Skeletal muscle satellite cell (primary cell): ENCODE results near the gene TCFL5.

Source experiments
- H3K27me3 ChIP-seq: 2 replicates; pipeline ENCODE4 v1.7.0; 2013; ENCODE audit warnings: low read length; ENCODE audit not compliant: control insufficient read depth, insufficient read depth
- H3K36me3 ChIP-seq: 2 replicates; pipeline ENCODE4 v1.7.0; 2013; ENCODE audit warnings: mild to moderate bottlenecking, control low read depth, low read length; ENCODE audit not compliant: insufficient read depth
- H3K4me1 ChIP-seq: 2 replicates; pipeline ENCODE4 v1.7.0; 2013; ENCODE audit warnings: low read length; ENCODE audit not compliant: control insufficient read depth, insufficient read depth
- H3K4me2 ChIP-seq: 2 replicates; pipeline ENCODE4 v1.7.0; 2013; ENCODE audit warnings: mild to moderate bottlenecking, low read length
- H3K4me3 ChIP-seq: 2 replicates; pipeline ENCODE4 v1.7.0; 2013; ENCODE audit warnings: low read length
- H3K9ac ChIP-seq: 2 replicates; pipeline ENCODE4 v1.7.0; 2013; ENCODE audit warnings: mild to moderate bottlenecking, low read depth, low read length, moderate library complexity
- H3K9me3 ChIP-seq: replicated peaks from 2 replicates; pipeline ENCODE4 v1.7.0; 2013; ENCODE audit warnings: mild to moderate bottlenecking, control low read depth, low read length

The TCFL5 gene

DNA sequence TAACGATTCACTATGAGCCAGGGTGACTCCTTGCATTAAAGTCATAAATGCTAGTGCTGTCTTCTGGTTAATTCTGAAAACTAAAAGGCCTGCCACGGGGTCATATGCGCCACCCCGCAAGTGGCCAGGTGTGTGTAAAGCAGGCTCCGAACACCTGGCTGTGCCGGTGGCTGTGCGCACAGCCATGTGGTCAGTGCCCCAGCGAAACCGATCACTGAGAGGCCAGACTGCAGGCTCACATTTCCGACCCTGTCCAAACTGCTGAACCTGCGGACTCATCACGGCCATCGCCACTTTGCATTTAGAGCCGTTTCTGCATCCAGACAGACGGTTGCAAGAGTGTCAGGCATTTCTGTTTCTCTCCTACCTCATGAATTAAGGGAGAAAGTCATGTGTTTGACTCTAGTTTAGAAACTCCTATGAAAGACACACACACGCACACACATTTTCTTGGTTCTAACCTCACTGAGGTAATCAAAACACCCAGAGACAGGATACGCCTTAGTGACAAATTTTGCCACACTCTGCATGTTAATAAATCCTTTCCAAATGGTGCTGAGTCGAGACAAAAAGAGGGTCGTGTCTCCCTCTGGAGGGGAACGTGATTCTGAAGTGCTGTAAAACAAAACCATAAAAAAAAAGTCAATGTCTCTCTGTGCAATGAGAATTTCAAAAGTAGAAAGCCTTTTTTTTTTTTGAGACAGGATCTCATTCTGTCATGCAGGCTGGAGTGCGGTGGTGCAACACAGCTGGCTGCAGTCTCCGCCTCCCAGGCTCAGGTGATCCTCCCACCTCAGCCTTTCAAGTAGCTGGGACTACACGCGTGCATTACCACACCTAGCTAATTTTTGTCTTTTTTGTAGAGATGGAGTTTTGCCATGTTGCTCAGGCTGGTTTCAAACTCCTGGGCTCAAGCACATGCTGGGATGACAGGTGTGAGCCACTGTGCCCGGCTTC, 31.0 kb upstream of the TCFL5 start:
- Histone ChIP-seq H3K9ac (no peak overlapping the region), H3K9me3 (no peaks in the 10 kb centered on the region), H3K4me1 (peaks cover 9% of the 10 kb centered on the region), H3K27me3 (no peaks in the 10 kb centered on the region), H3K4me3 (no peak overlapping the region), H3K36me3 (peaks cover 92% of the 10 kb centered on the region), H3K4me2 (no peak overlapping the region)

DNA sequence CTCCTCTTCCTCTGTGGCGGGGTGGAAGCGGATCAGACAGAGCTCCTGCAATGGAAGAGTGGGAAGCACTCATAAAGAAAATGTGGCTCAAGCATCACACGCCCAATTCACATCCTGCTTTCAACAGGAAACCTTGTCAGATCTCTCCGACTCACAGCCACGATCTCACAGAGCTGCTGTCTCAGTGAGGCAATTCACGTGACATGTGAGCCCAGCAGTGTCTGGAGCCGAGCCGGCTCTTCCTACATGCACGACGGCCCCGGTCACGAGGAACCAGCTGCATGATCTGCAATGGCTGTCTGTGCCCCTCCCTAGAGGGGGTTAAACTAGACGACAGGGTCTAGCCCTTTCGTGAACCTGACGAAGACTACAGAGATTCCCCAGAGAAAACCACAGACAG, 29.5 kb upstream of the TCFL5 start:
- no peak overlapping the region for H3K9ac ChIP-seq
- no peak overlapping the region for H3K4me2 ChIP-seq
- peaks cover 92% of the 10 kb centered on the region for H3K36me3 ChIP-seq
- H3K27me3 ChIP-seq = no peaks in the 10 kb centered on the region
- no peaks in the 10 kb centered on the region for H3K9me3 ChIP-seq
- H3K4me1 ChIP-seq = peaks cover 18% of the 10 kb centered on the region
- no peak overlapping the region for H3K4me3 ChIP-seq

DNA sequence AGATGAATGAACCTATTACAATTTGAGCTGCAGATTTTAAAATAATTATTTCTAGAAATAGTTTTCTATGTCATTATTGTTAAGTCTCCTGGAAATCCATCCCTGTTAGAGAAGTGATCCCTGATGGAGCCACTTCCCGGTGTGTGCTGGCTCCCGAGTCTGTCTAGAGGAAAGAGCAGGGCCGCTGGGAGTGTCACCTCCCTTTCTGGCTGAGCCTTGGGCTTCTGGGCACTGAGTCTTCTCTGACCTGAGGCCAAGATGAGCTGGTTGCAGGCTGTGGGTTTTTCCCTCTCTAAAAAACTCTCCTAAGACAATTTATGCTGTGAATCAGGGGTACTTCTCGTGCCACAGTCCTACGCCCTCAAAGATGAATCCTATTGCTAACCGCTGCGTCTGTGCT, 28.8 kb upstream of the TCFL5 start:
- H3K27me3 ChIP-seq = no peaks in the 10 kb centered on the region
- no peaks in the 10 kb centered on the region for H3K9me3 ChIP-seq
- no peak overlapping the region for H3K9ac ChIP-seq
- H3K4me2 ChIP-seq = no peak overlapping the region
- no peak overlapping the region for H3K4me3 ChIP-seq
- H3K36me3 ChIP-seq = peaks cover 91% of the 10 kb centered on the region
- H3K4me1 ChIP-seq = peaks cover 18% of the 10 kb centered on the region

DNA sequence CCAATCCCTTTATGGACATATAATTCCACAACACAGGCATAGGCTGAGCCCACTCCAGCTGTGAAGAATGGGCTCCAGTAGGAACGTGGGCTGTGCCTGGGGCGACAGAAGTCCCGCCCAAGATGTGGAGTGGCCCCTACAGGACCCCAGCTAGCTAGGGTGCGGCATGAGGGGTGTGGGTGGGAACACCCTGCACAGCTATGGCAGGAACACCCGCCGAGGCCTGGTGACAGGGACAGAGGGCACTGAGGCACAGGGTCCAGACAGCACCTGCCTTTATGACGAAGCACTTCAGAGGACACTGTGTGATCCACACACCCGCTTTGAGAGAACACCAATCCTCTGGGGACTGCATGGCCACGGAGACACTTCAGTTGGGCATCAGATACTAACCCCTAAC, 28.2 kb upstream of the TCFL5 start:
- Histone ChIP-seq H3K9ac (no peak overlapping the region), H3K4me1 (peaks cover 18% of the 10 kb centered on the region), H3K9me3 (no peaks in the 10 kb centered on the region), H3K4me3 (no peak overlapping the region), H3K27me3 (no peaks in the 10 kb centered on the region), H3K36me3 (peaks cover 86% of the 10 kb centered on the region), H3K4me2 (no peak overlapping the region)

DNA sequence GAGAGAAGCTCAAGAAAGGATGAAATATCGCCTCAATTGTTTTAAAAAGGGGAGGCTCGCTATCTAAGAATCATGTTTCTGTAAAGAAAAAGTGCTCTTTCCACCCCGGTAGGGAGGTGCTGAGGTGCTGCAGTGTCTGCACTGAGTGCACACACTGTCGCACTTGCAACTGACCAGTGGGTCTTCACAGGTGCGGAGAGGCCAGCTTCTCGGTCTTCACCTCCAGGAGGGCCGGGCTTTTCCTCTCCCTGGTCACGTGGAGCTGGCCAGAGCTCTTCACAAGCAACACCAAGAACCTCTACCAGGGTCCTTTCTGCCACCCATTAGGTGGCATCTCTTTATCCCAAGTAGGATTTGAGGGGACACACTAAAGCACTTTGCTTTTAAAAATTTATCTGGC, 27.8 kb upstream of the TCFL5 start:
- no peak overlapping the region for H3K9ac ChIP-seq
- H3K36me3 ChIP-seq = peaks cover 82% of the 10 kb centered on the region
- no peaks in the 10 kb centered on the region for H3K27me3 ChIP-seq
- peaks cover 18% of the 10 kb centered on the region for H3K4me1 ChIP-seq
- H3K4me3 ChIP-seq = no peak overlapping the region
- H3K4me2 ChIP-seq = no peak overlapping the region
- H3K9me3 ChIP-seq = no peaks in the 10 kb centered on the region

DNA sequence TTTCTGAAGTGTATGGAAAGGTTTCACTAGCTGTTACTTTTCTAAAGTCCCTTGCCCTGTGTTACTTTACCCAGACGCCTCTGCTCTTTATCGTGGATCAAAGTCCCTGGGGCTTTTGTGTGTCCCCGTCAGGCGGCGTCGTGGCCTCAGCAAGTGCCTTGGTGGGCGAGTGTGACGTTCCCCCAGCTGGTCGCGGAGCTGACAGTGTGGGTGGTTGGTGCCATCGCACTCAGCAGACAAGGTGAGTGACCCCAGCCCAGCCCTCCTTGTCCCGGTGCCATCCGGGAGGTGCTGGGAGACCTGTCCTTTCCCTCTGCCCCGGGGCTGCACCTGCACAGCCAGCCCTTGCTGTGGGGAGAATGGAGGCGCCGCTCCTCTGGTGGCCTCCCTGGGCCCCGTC, 27.3 kb upstream of the TCFL5 start:
- Histone ChIP-seq H3K4me2 (no peak overlapping the region), H3K36me3 (peaks cover 77% of the 10 kb centered on the region), H3K4me1 (peaks cover 18% of the 10 kb centered on the region), H3K9me3 (no peaks in the 10 kb centered on the region), H3K27me3 (no peaks in the 10 kb centered on the region), H3K4me3 (no peak overlapping the region), H3K9ac (no peak overlapping the region)

DNA sequence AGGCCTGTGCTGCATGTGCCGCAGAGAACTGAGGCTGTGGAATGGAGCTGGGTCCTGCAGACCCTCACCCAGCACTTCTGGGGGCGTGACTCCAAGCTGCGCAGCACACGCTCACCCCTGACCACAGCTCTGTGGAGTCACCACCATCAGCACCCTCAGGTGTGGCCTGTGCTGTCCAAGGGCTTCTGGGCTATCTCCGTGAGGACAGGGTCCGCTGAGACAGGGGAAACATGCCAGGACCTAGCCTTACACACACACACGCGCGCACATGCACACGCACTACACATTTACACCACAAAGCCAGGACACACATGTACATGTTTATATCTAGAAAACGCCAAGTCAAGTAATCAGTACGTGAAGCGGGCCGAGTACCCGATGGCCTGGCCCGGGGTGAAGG, 26.8 kb upstream of the TCFL5 start:
- Histone ChIP-seq H3K4me1 (peaks cover 18% of the 10 kb centered on the region), H3K4me3 (no peak overlapping the region), H3K9me3 (no peaks in the 10 kb centered on the region), H3K4me2 (no peak overlapping the region), H3K36me3 (peaks cover 72% of the 10 kb centered on the region), H3K9ac (no peak overlapping the region), H3K27me3 (no peaks in the 10 kb centered on the region)

DNA sequence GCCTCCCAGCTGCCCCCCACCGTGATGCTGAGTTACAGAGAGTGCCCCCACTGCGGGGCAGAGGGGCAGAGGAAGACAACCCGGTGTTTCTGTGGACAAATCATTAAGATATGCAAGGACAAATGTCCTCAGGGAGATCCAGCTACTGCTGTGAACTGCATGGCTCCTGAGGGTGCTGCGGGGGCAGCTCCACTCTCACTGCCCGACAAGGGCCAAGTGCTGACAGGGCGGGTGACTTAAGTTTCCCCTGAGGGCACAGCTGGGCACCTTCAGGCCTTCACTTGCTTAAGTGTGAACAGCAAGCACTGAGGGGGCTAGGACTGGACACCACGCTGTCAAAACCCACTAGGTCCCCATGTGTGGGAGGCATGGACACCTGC, 26.2 kb upstream of the TCFL5 start:
- peaks cover 66% of the 10 kb centered on the region for H3K36me3 ChIP-seq
- H3K9ac ChIP-seq = peak overlapping the region; percentile 39
- peaks cover 18% of the 10 kb centered on the region for H3K4me1 ChIP-seq
- H3K4me3 ChIP-seq = no peak overlapping the region
- H3K27me3 ChIP-seq = no peaks in the 10 kb centered on the region
- H3K4me2 ChIP-seq = peak overlapping the region; percentile 27
- H3K9me3 ChIP-seq = no peaks in the 10 kb centered on the region

DNA sequence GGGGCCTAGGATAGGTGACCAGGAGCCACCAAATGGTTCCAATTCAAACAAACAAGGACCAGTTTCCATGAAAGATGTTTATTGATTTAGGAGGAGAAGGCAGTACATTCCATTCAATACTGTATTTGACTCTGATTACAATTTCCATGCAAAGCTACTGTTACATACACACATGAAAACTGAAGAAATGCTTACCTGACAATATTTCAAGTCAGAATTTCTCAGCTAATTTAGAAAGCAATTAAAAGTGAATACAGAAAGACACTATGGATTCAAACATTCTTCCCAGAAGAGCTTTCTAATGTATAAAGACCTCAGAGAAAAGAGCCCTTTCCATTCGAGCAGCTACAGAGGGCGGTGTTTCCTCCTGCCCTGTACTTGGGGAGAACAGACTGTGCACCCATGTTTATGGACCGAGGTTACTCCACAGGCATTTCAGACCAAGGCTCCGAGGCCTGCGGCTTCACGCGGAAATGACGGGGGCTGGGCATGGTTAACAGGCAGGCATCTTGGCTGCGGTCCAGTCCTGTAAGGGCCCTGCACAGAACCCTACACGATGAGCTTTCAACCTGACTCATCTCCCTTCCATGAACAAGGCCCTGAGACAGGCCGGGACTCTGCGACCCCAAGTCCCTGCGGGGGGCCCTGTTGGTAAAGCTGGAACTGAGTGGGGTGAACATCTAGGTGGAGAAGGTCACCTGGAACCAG, 25.7 kb upstream of the TCFL5 start:
- Histone ChIP-seq H3K9ac (peak overlapping the region; percentile 39), H3K4me1 (peaks cover 18% of the 10 kb centered on the region), H3K4me2 (peak overlapping the region; percentile 33), H3K36me3 (peaks cover 61% of the 10 kb centered on the region), H3K9me3 (no peaks in the 10 kb centered on the region), H3K27me3 (no peaks in the 10 kb centered on the region), H3K4me3 (no peak overlapping the region)

DNA sequence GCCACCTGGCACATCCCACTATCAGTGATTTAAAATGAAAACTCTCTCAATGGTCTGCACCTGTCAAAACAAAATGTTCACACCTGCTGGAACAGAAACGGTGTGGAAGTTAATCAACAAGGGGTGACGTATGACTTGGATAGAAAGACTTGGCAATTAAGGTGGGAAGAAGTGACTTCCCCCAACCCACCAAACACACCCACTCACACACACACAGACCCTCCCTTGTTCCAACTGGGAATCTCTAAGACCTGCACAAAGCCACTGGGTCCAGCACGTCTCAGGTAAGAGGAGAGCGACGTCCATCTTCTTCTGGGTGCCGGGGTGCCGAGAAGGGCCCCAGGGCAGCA, 25.1 kb upstream of the TCFL5 start:
- Histone ChIP-seq H3K27me3 (no peaks in the 10 kb centered on the region), H3K36me3 (peaks cover 57% of the 10 kb centered on the region), H3K9me3 (no peaks in the 10 kb centered on the region), H3K4me2 (no peak overlapping the region), H3K4me1 (peaks cover 18% of the 10 kb centered on the region), H3K9ac (no peak overlapping the region), H3K4me3 (no peak overlapping the region)

DNA sequence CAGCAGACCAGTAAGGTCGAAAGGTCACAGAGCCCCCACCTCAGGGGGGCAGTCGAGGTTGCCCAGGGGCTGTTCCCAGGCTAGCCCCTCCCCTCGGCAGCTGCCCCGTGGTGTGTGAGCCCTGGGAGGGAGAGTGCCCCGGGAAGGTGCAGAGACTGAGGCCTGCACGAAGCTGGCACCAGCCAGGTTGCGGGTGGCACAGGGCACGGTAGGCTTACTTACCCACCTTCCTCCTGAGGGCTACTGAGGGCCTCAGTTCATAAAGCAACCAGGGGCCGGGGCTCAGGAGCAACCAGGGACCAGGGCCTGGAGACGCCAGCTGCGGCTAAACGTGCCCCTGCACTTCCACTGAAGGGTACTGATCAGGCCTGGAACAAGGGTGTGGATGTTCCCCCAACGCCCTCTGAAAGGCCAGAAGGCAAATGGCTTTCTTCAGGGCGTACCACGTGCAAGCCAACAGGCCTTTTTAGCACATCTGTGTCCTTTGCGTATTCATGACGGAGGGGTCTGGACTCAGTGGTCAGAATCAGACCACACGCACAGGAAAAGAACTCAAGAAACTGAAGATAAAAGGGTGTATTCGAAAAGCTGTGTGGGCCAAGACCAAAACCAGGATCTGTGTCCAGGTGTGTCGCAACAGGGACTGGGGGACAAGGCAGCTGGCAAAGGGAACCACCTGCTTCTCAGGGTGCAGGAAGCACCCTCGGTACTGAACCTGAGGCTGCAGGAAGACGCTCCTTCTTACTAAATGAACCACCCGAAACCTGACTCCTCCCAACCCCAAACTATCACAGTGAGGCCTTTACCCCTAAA, 24.5 kb upstream of the TCFL5 start:
- H3K4me1 ChIP-seq = peaks cover 18% of the 10 kb centered on the region
- peaks cover 52% of the 10 kb centered on the region for H3K36me3 ChIP-seq
- H3K9ac ChIP-seq = no peak overlapping the region
- no peak overlapping the region for H3K4me3 ChIP-seq
- no peak overlapping the region for H3K4me2 ChIP-seq
- H3K9me3 ChIP-seq = no peaks in the 10 kb centered on the region
- H3K27me3 ChIP-seq = no peaks in the 10 kb centered on the region
